Activated naive CD8-positive, alpha-beta T cell treated with anti-CD3 and anti-CD28 coated beads, Interleukin-2, amount 50 U/mL, for 24 hours (primary cell): ENCODE results near the gene APOBEC3C.
A peak's percentile ranks its signal among the peaks of the same experiment; 100 is the strongest.
"Not testable (repeated sequence)": the region's sequence is repeated elsewhere in the genome, so short reads cannot be mapped to it uniquely, and the experiment has no call there.

Source experiments
- ATAC-seq: fragments of 150-1000 bp; cut with Tn5 transposase; one replicate; pipeline ENCODE4 v1.10.0; 2021
- DNase-seq: peaks from one replicate; pipeline ENCODE4 v3.0.0; 2021
- H3K27ac Mint-ChIP-seq: one replicate; pipeline ENCODE4 v1.8.0; 2021; ENCODE audit warnings: mild to moderate bottlenecking, mixed read lengths
- H3K27me3 Mint-ChIP-seq: one replicate; pipeline ENCODE4 v1.8.0; 2021; ENCODE audit warnings: mixed read lengths
- H3K36me3 Mint-ChIP-seq: one replicate; pipeline ENCODE4 v1.8.0; 2021; ENCODE audit warnings: low read depth, mixed read lengths
- H3K4me1 Mint-ChIP-seq: one replicate; pipeline ENCODE4 v1.8.0; 2021; ENCODE audit warnings: mixed read lengths
- H3K4me3 Mint-ChIP-seq: one replicate; pipeline ENCODE4 v1.8.0; 2021; ENCODE audit warnings: mild to moderate bottlenecking, moderate library complexity, mixed read lengths
- H3K9me3 Mint-ChIP-seq: one replicate; pipeline ENCODE4 v1.8.0; 2021; ENCODE audit warnings: mixed read lengths

Gene APOBEC3C

DNA sequence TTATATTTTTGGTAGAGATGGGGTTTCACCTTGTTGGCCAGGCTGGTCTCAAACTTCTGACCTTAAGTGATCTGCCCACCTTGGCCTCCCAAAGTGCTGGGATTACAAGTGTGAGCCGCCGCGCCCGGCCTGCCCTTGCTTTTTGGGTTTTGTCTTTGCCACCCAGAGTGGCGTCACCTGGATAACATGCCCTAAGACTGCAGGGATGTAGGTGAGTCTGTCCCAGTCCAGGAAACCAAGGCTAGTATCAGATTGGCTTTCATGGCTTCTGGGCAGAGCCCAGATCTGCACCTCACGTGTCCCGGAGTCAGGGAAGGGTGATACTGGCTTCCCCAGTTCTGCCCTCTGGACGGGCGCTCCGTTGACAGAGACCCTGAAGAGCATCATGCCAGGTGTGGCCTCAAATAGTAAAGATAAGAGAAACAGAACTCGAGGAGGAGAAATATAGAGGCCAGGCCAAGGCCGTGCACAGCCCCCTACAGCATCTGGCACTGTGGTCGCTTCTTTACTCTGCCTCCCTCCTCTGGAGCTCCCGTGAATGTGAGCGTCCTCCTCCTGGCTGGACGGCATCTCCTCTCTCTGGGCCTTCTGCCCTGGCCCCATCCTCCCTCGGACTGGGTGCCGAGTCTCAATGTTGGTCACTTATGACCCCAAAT is 39.8 kb upstream of the APOBEC3C start:
- Mint-ChIP-seq H3K36me3 (no peaks in the 10 kb centered on the region), H3K27me3 (peaks cover 4% of the 10 kb centered on the region), H3K9me3 (no peaks in the 10 kb centered on the region), H3K4me1 (peaks cover 2% of the 10 kb centered on the region), H3K27ac (no peak overlapping the region), H3K4me3 (no peak overlapping the region)
- DNase-seq (no peak), ATAC-seq (no peak)

DNA sequence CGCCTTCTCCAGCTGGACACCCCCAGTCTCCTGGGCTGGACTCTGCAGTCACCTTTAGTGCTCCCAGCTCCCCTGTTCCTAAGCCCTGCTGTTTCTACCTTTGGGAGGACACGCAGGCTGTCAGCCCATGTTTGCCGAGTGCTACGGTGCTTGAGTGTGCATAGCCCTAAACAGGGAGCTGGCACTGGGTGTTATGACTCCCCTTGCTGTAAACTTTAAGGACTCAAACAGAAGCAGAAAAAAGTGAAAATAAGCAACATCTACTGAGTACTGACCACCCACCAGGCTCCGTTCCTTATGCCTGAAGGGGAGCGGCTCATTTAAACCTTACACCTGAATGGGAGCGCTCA is 39.3 kb upstream of the APOBEC3C start:
- Mint-ChIP-seq H3K27me3 (peaks cover 4% of the 10 kb centered on the region), H3K27ac (no peak overlapping the region), H3K4me1 (peaks cover 2% of the 10 kb centered on the region), H3K9me3 (no peaks in the 10 kb centered on the region), H3K4me3 (no peak overlapping the region), H3K36me3 (no peaks in the 10 kb centered on the region)
- no peak for ATAC-seq
- no peak for DNase-seq

DNA sequence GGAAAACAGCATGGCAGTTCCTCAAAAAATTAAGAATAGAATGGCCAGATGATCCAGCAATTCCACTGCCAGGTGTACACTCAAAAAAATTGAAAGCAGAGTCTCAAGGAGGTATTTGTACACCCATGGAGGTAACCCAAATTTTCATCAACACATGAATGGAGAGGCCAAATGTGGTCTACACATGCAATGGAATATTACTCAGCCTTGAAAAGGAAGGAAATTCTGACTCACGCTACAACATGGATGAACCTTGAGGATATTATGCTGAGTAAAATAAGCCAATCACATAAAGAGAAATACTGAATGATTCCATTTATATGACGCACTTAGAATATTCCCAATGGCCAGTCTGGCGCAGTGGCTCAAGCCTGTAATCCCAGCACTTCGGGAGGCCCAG is 36.8 kb upstream of the APOBEC3C start:
- H3K4me1 Mint-ChIP-seq, result peaks cover 13% of the 10 kb centered on the region
- DNase-seq, H3K36me3 Mint-ChIP-seq, H3K9me3 Mint-ChIP-seq, H3K27ac Mint-ChIP-seq, ATAC-seq, H3K4me3 Mint-ChIP-seq, H3K27me3 Mint-ChIP-seq: not testable (repeated sequence)

- H3K36me3 Mint-ChIP-seq, H3K27me3 Mint-ChIP-seq, H3K4me3 Mint-ChIP-seq, H3K27ac Mint-ChIP-seq, DNase-seq, H3K9me3 Mint-ChIP-seq, ATAC-seq: not testable (repeated sequence)
- H3K4me1 Mint-ChIP-seq, result peaks cover 38% of the 10 kb centered on the region
Measured at GRCh38 chr22:38980587-38980986, 33.5 kb upstream of the APOBEC3C start.

GRCh38 chr22:38981005-38981991 is 32.8 kb upstream of the APOBEC3C start:
- H3K27ac Mint-ChIP-seq, result no peak overlapping the region
- ATAC-seq (peak; percentile 10), DNase-seq (no peak)
- H3K27me3 Mint-ChIP-seq, result no peaks in the 10 kb centered on the region
- peaks cover 3% of the 10 kb centered on the region for H3K36me3 Mint-ChIP-seq
- H3K9me3 Mint-ChIP-seq, result peaks cover 4% of the 10 kb centered on the region
- peaks cover 44% of the 10 kb centered on the region for H3K4me1 Mint-ChIP-seq
- peak overlapping the region; percentile 64 for H3K4me3 Mint-ChIP-seq

GRCh38 chr22:38981992-38982927 is 31.8 kb upstream of the APOBEC3C start, which contains the start of gene APOBEC3B:
Gene APOBEC3B, plus strand, starts transcription at chr22:38982347. Its CDS starts 107 bp downstream, at chr22:38982454.
- Mint-ChIP-seq H3K9me3 (peaks cover 4% of the 10 kb centered on the region), H3K4me3 (peak within 1 kb of the TSS; percentile 64), H3K4me1 (peaks cover 46% of the 10 kb centered on the region), H3K36me3 (peaks cover 3% of the 10 kb centered on the region), H3K27me3 (no peaks in the 10 kb centered on the region), H3K27ac (peak within 1 kb of the TSS; percentile 62)
- DNase-seq, result peak; percentile 53
- peak; percentile 67 for ATAC-seq

DNA sequence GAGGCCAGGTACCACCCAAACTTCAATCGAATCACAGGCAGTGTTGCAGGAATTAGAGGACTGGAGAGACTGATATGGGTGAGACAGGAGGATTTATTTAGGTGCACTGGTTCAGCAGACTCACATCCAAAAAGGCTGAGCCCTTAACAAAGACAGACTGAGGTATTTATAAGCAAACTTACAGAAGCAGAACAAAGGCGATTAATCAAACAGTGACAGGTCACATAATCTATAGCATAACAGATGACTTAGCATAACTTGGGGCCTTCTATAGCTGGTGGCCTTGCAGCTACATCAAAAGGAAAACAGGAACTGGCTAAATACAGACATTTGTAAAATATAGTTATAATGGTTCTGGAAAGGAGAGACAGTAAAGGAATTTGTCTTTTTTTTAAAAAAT is 29.8 kb upstream of the APOBEC3C start:
- Mint-ChIP-seq H3K36me3 (peaks cover 3% of the 10 kb centered on the region), H3K4me1 (peaks cover 51% of the 10 kb centered on the region), H3K27me3 (no peaks in the 10 kb centered on the region), H3K4me3 (no peak overlapping the region), H3K9me3 (peaks cover 4% of the 10 kb centered on the region), H3K27ac (peak overlapping the region; percentile 89)
- DNase-seq (no peak), ATAC-seq (no peak)

DNA sequence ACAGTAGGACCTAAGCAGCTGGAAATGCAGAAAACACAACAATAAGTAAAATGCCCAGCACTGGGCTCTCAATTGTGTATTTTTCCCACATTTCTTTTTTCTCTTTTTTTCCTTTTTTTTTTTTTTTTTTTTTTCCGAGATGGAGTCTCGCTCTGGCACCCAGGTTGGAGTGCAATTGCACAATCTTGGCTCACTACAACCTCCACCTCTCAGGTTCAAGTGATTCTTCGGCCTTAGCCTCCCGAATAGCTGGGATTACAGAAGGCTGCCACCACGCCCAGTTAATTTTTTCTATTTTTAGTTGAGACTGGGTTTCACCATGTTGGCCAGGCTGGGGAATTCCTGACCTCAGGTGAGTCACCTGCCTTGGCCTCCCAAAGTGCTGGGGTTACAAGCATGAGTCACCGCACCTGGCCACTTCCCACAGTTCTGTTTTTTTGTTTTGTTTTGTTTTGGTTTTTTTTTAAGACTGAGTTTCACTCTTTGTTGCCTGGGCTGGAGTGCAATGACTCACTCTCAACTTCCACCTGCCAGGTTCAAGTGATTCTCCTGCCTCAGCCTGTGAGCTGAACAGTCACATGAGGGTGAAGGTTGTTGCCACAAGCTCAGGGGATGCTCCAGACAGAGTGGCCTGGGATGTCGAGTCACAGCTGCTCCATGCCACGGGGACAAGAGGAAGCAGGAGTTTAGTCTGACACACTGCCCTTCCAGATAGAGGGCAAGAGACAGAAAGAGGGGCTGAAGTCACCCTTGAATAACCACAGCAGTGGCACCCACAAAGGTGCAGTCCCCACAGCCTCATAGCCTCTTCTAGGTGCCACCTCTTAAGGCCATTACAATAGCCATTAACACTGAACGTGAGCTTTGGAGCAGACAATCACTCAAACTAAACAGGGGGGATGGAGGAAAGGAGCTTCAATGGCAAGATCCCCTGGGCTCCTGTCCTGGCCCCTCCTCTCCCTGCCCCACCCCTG is 29.0 kb upstream of the APOBEC3C start:
- Mint-ChIP-seq H3K27ac (peak overlapping the region; percentile 89), H3K4me3 (peak overlapping the region; percentile 29), H3K4me1 (peaks cover 55% of the 10 kb centered on the region)
- peak; percentile 81 for ATAC-seq
- H3K9me3 Mint-ChIP-seq, H3K27me3 Mint-ChIP-seq, H3K36me3 Mint-ChIP-seq: not testable (repeated sequence)
- DNase-seq, result peak; percentile 60

DNA sequence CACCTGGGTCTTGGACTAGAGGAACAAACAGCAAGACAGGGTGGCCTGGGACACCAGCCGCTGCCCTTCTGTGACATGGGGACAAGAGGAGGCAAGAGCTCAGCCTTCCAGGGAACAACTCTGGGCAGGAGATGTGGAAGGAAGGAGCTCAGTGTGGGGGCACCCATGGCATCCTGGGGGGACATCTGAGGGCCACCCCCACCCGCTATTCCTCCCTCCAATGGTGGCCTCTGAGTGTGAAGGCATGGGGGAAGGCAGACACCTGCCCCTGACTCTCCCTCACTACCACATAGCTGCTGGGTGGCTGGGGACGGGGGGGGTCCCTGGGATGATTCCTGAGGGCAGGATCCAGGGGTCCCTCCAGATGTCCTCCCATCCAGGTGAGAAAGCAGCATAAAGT is 27.4 kb upstream of the APOBEC3C start:
- H3K36me3 Mint-ChIP-seq, result peaks cover 3% of the 10 kb centered on the region
- DNase-seq (no peak), ATAC-seq (no peak)
- no peak overlapping the region for H3K4me3 Mint-ChIP-seq
- H3K9me3 Mint-ChIP-seq, result peaks cover 4% of the 10 kb centered on the region
- no peak overlapping the region for H3K27ac Mint-ChIP-seq
- H3K27me3 Mint-ChIP-seq, result no peaks in the 10 kb centered on the region
- peaks cover 51% of the 10 kb centered on the region for H3K4me1 Mint-ChIP-seq

DNA sequence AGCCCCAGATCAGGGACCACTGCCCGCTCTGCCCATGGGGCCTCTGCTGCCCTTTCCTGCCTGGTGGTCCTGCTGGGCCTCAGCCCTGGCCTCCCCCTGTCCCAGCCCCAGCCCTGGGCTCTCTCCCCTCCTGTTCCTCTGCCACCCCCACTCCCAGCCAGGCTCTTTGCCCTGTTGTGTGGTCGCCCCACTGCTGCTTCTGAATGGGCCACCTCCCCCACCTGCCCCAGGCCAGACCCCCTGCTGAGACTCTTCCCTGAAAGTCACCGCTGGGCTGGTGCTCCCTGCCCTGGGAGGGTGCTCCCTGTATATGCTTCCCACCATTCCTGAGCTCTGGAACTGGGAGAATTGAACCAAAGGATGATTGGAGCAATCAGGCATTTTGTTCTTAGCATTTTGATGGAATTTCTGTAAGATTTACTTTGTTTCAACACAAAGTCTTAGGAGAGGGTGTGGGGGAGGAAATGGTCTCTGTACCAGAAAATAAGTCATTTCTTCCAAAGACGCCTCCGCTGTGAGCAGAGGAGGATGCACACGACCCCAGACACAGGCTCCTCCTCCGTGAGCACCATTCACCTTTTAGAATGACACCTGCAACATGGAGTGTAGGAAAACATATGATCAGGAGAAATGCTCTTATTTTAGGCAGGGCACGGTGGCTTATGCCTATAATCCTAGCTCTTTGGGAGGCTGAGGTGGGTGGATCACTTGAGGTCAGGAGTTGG is 26.7 kb upstream of the APOBEC3C start:
- Mint-ChIP-seq H3K27ac (no peak overlapping the region), H3K4me1 (peaks cover 44% of the 10 kb centered on the region), H3K27me3 (no peaks in the 10 kb centered on the region), H3K4me3 (no peak overlapping the region), H3K9me3 (peaks cover 4% of the 10 kb centered on the region), H3K36me3 (peaks cover 3% of the 10 kb centered on the region)
- DNase-seq (no peak), ATAC-seq (peak; percentile 38)

GRCh38 chr22:38989466-38989865 is 24.6 kb upstream of the APOBEC3C start:
- Mint-ChIP-seq H3K4me3 (no peak overlapping the region), H3K4me1 (peaks cover 40% of the 10 kb centered on the region), H3K27ac (no peak overlapping the region), H3K27me3 (peaks cover 10% of the 10 kb centered on the region), H3K36me3 (no peaks in the 10 kb centered on the region), H3K9me3 (no peaks in the 10 kb centered on the region)
- ATAC-seq (no peak), DNase-seq (no peak)

GRCh38 chr22:38992871-38993371 is 21.1 kb upstream of the APOBEC3C start:
- Mint-ChIP-seq H3K27me3 (peaks cover 20% of the 10 kb centered on the region), H3K4me1 (peaks cover 14% of the 10 kb centered on the region)
- not testable (repeated sequence) for H3K36me3 Mint-ChIP-seq, H3K27ac Mint-ChIP-seq, ATAC-seq, H3K9me3 Mint-ChIP-seq, DNase-seq, H3K4me3 Mint-ChIP-seq

- Mint-ChIP-seq H3K4me3 (no peak overlapping the region), H3K27me3 (peaks cover 20% of the 10 kb centered on the region), H3K36me3 (no peaks in the 10 kb centered on the region), H3K9me3 (no peaks in the 10 kb centered on the region), H3K27ac (no peak overlapping the region), H3K4me1 (peaks cover 11% of the 10 kb centered on the region)
- no peak for ATAC-seq
- DNase-seq, result no peak
Measured at GRCh38 chr22:38996105-38996504, 18.0 kb upstream of the APOBEC3C start.
